Psoas muscle (tissue), 8 donors: ENCODE measurements around the gene RTTN. TPM values are rescaled to one million over a fixed set of nuclear protein-coding genes. Genes with fewer than 3 reads are reported as not detected.

Experiments used
- ATAC-seq, 4 donors: fragments of 200-7000 bp; cut with Tn5 transposase; one replicate each; pipeline ENCODE4 v1.9.1; 2020; ENCODE audit warnings: moderate library complexity in 3 of 4, mild to moderate bottlenecking in 2 of 4
- DNase-seq, 2 donors: peaks; one replicate each; pipeline ENCODE4 v3.0.0-alpha.2; 2020
- H3K27ac ChIP-seq: fragments of 200-600 bp; one replicate; pipeline ENCODE4 v1.8.0; 2022
- H3K27me3 ChIP-seq, 3 donors: fragments of 200-600 bp in 1 of 3; one replicate each; pipeline versions ENCODE4 v1.6.1 to v1.8.0; 2013 to 2022; ENCODE audit warnings: low read length in 2 of 3, mild to moderate bottlenecking in 2 of 3, moderate library complexity in 1 of 3; ENCODE audit not compliant: insufficient read depth in 3 of 3
- H3K36me3 ChIP-seq, 2 donors: fragments of 200-600 bp in 1 of 2; one replicate each; pipeline versions ENCODE4 v1.6.1 to v1.8.0; 2013 to 2022; ENCODE audit warnings: low read depth in 1 of 2, mild to moderate bottlenecking in 1 of 2, moderate library complexity in 1 of 2; ENCODE audit not compliant: insufficient read depth in 1 of 2
- H3K4me1 ChIP-seq: fragments of 200-600 bp; one replicate; pipeline ENCODE4 v1.8.0; 2022
- H3K4me3 ChIP-seq: fragments of 200-600 bp; one replicate; pipeline ENCODE4 v1.8.0; 2022; ENCODE audit warnings: mild to moderate bottlenecking
- H3K9me3 ChIP-seq: fragments of 200-600 bp; one replicate; pipeline ENCODE4 v1.8.0; 2022
- CTCF ChIP-seq: fragments of 200-600 bp; IDR thresholded peaks from one replicate; pipeline ENCODE4 v1.8.0; 2022; ENCODE audit warnings: antibody characterized with exemption
- WGBS, 3 donors: extraction: QIAGEN DNeasy Blood & Tissue Kit; methylation state at CpG; one replicate each; pipeline versions ENCODE4 v1.1.6 to v1.1.7; 2013; 5-methylcytosine and 5-hydroxymethylcytosine counted together
- intact Hi-C, 2 donors: fragments of 100-400 bp; cut with DNase I; formaldehyde crosslinking; loops; one replicate each; pipeline versions ENCODE4 v1.11.0 to v1.14.2; 2022
- polyA plus RNA-seq, 3 donors: library from polyadenylated mRNA; stranded (reverse); fragments of 200-250 nt; gene quantifications; one replicate each; pipeline ENCODE4 v1.2.3, GENCODE V29; 2013
- total RNA-seq, 4 donors: library from RNA; stranded (reverse); fragmentation: NEBNext Ultra II Directional in 2 of 4; extraction: Animal tissue kit (Norgen Biotek cat#: 25700) in 2 of 4; gene quantifications; one replicate each; pipeline versions ENCODE4 v1.2.1 to v1.2.4, GENCODE V29; 2021 to 2023
- donor health status: healthy with polysubstance abuse.
- donor health status: DM: no; HTN: no; CAD: no; lungs with moderate emphysema.
- donor health status: Bipolar disorder and iron deficiency.
- donor health status: healthy.
- donor health status: DM: yes; HTN: yes; CAD: no.
- donor health status: DM: no; HTN: no; CAD: no.
- donor health status: DM: no; HTN: no; CAD: no.
- donor health status: DM: yes; HTN: yes; CAD: no.

The RTTN gene
- total and polyA plus RNA-seq, 7 donors = 1.6 to 7.1 (median 3.9) TPM

GRCh38 chr18:70232261-70232660, 26.8 kb upstream of the RTTN start:
- ATAC-seq (no peak), DNase-seq (no peak)
- intact Hi-C loops = no loop called here
- Histone ChIP-seq H3K27ac (no peak overlapping the region), H3K4me3 (no peak overlapping the region), H3K4me1 (no peaks in the 10 kb centered on the region), H3K27me3 (peaks cover 0 to 2% (median 0%) of the 10 kb centered on the region in 3 donors), H3K9me3 (peaks cover 13% of the 10 kb centered on the region), H3K36me3 (no peaks in the 10 kb centered on the region)
- no peak for TF ChIP-seq CTCF
- 37 to 43% (median 42%) methylated on average over 1 of the region's 1 CpG for WGBS, 3 donors

DNA sequence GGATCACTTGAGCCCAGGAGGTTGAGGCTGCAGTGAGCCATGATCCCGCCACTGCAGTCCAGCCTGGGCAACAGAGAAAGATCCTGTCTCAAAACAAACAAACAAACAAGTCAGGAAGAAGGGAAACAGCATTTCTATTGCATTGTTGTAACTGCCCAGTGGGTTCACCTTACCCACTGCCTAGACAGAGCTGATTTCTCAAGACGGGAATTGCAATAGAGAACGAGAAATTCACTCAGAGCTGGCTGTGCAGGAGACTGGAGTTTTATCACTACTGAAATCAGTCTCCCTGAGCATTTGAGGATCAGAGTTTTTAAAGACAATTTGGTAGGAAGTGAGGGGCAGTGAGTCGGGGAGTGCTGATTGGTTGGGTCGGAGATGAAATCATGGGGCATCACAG, 24.2 kb upstream of the RTTN start:
- intact Hi-C loops = no loop called here
- Histone ChIP-seq H3K4me1 (no peaks in the 10 kb centered on the region), H3K36me3 (no peaks in the 10 kb centered on the region), H3K4me3 (no peak overlapping the region), H3K9me3 (peaks cover 13% of the 10 kb centered on the region), H3K27me3 (peaks cover 0 to 2% (median 0%) of the 10 kb centered on the region in 3 donors), H3K27ac (no peak overlapping the region)
- DNase-seq (no peak), ATAC-seq (no peak)
- WGBS, 3 donors = 75 to 94% (median 92%) methylated on average over 5 of the region's 5 CpGs
- no peak for TF ChIP-seq CTCF

DNA sequence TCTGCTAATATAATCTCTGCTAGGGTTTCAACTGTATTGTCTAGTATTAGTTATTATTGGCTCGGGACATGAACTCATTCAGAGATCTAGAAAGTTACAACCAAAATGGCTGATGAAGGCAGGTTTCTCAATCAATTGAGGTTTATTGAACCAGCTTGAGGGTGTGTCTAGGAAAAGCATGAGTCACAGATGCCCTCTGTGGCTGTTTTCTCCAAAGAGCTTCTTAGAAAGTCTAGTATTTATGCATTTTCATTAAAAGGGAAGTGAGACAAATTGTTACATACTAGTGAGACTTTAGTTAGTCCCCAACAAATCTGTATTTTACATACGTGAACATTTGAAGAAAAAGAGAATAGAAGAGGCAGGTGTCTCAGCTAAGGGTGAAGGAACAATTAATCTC, 23.0 kb upstream of the RTTN start:
- Histone ChIP-seq H3K27me3 (peaks cover 0 to 2% (median 0%) of the 10 kb centered on the region in 3 donors), H3K9me3 (peaks cover 13% of the 10 kb centered on the region), H3K4me3 (no peak overlapping the region), H3K27ac (no peak overlapping the region), H3K36me3 (no peaks in the 10 kb centered on the region), H3K4me1 (no peaks in the 10 kb centered on the region)
- no peak for TF ChIP-seq CTCF
- no peak for DNase-seq
- intact Hi-C loops = no loop called here
- WGBS, 3 donors = 38 to 45% (median 41%) methylated on average over 2 of the region's 2 CpGs
- no peak for ATAC-seq

GRCh38 chr18:70227438-70227837, 22.0 kb upstream of the RTTN start:
- Histone ChIP-seq H3K27me3 (peaks cover 0 to 2% (median 0%) of the 10 kb centered on the region in 3 donors), H3K27ac (no peak overlapping the region), H3K9me3 (peaks cover 13% of the 10 kb centered on the region), H3K36me3 (no peaks in the 10 kb centered on the region), H3K4me3 (no peak overlapping the region), H3K4me1 (no peaks in the 10 kb centered on the region)
- no peak for TF ChIP-seq CTCF
- DNase-seq = no peak
- intact Hi-C loops = no loop called here
- ATAC-seq = no peak
- 58 to 86% (median 72%) methylated on average over 3 of the region's 3 CpGs for WGBS, 3 donors

DNA sequence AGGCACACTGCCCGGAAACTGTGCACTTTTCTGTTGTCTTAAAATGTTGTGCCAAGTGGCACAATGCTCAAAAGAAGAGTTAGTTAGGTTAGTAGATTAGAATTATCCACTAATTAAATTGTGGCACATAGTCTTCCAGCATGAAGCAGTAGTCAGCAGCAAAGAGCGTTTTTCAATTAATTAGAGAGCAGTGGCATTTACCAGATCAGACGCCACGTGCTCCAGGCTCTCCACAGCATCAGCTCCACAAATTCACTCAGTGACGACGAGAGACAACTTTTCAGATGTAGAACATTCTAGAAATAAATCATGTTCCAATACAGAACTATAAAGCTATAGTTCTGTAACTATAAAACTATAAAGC, 16.4 kb upstream of the RTTN start:
- Histone ChIP-seq H3K9me3 (no peaks in the 10 kb centered on the region), H3K36me3 (no peaks in the 10 kb centered on the region), H3K27me3 (no peaks in the 10 kb centered on the region), H3K4me3 (peak overlapping the region; percentile 54), H3K27ac (peak overlapping the region; percentile 15), H3K4me1 (peaks cover 16% of the 10 kb centered on the region)
- TF ChIP-seq CTCF = no peak
- no peak for ATAC-seq
- no peak for DNase-seq
- intact Hi-C loops = no loop called here
- WGBS, 3 donors = 53 to 73% (median 57%) methylated on average over 6 of the region's 6 CpGs
